GM10248 (cell line): ENCODE results near the gene ABCB9.
"Not testable (repeated sequence)": the region's sequence is repeated elsewhere in the genome, so short reads cannot be mapped to it uniquely, and the experiment has no call there.

Experiments
- CTCF ChIA-PET: fragments of 300-600 bp; sonication (Branson Sonifier 250); formaldehyde crosslinking; extraction: SDS; loops from one replicate; lab custom pipeline; 2021; ENCODE audit warnings: antibody characterized with exemption; lab: Yijun Ruan, JAX
- POLR2A ChIA-PET: fragments of 350-650 bp; sonication (Branson Sonifier 250); formaldehyde crosslinking; extraction: SDS; loops from one replicate; lab custom pipeline; 2020; ENCODE audit warnings: antibody characterized with exemption; lab: Yijun Ruan, JAX
- DNase-seq: peaks from one replicate; pipeline ENCODE4 v3.0.0; 2012; ENCODE audit errors: extremely low spot score
- CTCF ChIP-seq: IDR thresholded peaks from 2 replicates; pipeline ENCODE4 v1.5.1; 2012; ENCODE audit warnings: mild to moderate bottlenecking, low read depth; ENCODE audit errors: extremely low read depth, missing control alignments, control extremely low read depth

Gene ABCB9

GRCh38 chr12:122895704-122896636 is 70.3 kb downstream of the ABCB9 start, which contains the start of gene VPS37B:
Gene VPS37B (minus strand): TSS chr12:122896124. CDS start chr12:122896062, 62 bp downstream.
- TF ChIP-seq CTCF = no peak
- POLR2A ChIA-PET = no interaction called here
- CTCF ChIA-PET = interaction anchor here (1.1 to 5.9 kb wide), 4 partner anchors 15 to 143 kb away, joined by 3 to 23 read pairs (median 8); no protein-coding TSS in a partner anchor
- DNase-seq = peak; percentile 92

- ChIA-PET CTCF (interaction anchor here (1.5 kb wide), 1 partner anchor 73 kb away, joined by 3 read pairs; no protein-coding TSS in a partner anchor), POLR2A (no interaction called here)
- TF ChIP-seq CTCF = no peak
- DNase-seq = no peak
Measured at GRCh38 chr12:122895320-122895703, 71.0 kb downstream of the ABCB9 start.

GRCh38 chr12:122894193-122895121 is 71.8 kb downstream of the ABCB9 start:
- DNase-seq = no peak
- TF ChIP-seq CTCF = no peak
- POLR2A ChIA-PET = interaction anchor here (0.7 kb wide), 1 partner anchor 315 kb away, joined by 12 read pairs; no protein-coding TSS in a partner anchor
- CTCF ChIA-PET = interaction anchor here (1.1 to 1.5 kb wide), 7 partner anchors 14 to 100 kb away, joined by 3 to 5 read pairs (median 3); no protein-coding TSS in a partner anchor

GRCh38 chr12:122893208-122894153 is 72.8 kb downstream of the ABCB9 start:
- no peak for DNase-seq
- CTCF ChIA-PET = interaction anchor here (1.1 to 1.5 kb wide), 5 partner anchors 13 to 38 kb away, joined by 3 to 5 read pairs (median 4); no protein-coding TSS in a partner anchor
- TF ChIP-seq CTCF = no peak
- POLR2A ChIA-PET = interaction anchor here (0.7 kb wide), 1 partner anchor 314 kb away, joined by 12 read pairs; no protein-coding TSS in a partner anchor

- CTCF ChIA-PET, POLR2A ChIA-PET, DNase-seq: not testable (repeated sequence)
Measured at GRCh38 chr12:122892724-122893123, 73.5 kb downstream of the ABCB9 start.

GRCh38 chr12:122891661-122892525 is 74.4 kb downstream of the ABCB9 start:
- no peak for TF ChIP-seq CTCF
- no peak for DNase-seq
- CTCF ChIA-PET = interaction anchor here (1.0 to 2.7 kb wide), 3 partner anchors 8 to 15 kb away, joined by 3 to 12 read pairs (median 4); no protein-coding TSS in a partner anchor
- POLR2A ChIA-PET = no interaction called here
